Ammon's horn (tissue), 1 donor: ENCODE results near the gene CDS2.
A peak's percentile ranks its signal among the peaks of the same experiment; 100 is the strongest.

Experiments
- DNase-seq: peaks from one replicate; pipeline ENCODE4 v3.0.0-alpha.2; 2016; ENCODE audit warnings: low spot score

Gene CDS2

GRCh38 chr20:5153612-5154542 lies 27.1 kb downstream of the CDS2 start:
- DNase-seq = no peak

DNA sequence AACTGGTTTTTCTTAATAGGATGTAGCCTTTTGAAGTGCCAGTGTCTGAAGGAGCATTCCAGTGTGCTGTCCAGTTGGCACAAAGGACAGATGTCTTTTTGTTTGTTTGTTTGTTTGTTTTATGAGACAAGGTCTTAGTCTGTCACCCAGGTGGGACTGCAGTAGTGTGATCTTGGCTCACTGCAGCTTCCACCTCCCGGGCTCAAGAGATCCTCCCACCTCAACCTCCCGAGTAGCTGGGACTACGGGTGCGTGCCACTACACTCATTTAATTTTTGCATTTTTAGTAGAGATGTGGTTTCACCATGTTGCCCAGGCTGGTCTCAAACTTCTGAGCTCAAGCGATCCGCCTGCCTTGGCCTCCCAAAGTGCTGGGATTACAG lies 27.7 kb downstream of the CDS2 start:
- DNase-seq = no peak

DNA sequence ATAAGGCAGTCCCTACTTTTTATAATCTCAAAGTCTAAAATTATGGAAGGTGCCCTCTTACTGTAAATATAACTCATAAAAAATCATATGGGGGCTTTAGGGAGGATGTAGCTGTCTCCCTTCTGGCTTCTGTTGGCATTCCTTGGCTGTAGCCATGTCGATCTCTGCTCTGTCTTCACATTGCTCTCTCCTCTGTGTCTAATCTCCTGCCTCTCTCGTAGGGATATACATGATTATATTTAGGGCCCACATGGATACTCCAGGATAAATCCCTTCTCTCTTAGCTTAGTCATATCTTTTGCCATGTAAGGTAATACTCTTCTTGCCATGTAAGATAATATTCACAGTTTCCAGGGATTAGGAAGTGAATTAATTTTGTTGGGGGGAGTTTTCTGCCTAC lies 28.6 kb downstream of the CDS2 start:
- DNase-seq = no peak

DNA sequence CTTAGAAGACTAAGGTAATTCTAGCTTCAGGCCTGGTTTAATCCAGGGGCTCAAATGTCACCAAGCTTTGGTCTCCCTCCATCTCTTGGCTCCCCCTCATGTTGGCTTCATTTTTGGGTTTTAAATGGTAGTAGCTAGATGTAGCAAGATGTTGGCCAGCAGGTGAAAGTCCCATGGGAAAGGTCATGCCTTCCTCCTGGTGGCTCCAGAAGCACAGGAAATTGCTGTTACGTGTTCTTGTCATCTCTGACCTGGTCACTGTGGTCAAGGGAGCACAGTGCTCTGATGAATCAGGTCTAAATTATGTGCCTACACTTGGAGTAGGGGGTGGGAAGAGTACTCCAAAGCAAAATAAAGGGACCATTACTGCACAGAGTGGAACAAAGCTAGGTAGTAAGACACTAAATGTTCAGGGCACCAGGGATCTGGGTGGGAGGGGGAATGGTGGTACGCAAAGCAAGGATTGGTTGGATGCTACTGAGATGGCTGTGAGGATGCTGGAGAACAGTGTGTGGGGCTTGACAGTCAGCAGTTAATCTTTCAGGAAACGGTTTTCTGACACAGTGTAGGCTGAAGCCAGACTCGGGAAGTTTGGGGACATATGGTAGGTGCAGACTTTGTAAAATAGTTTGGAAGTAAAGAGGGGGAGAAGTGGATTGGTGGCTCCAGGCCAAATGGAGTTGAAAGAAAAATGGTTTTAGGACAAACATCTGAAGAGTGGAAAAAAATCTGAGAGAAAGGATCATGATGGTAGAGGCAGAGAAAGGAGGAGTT lies 30.1 kb downstream of the CDS2 start:
- no peak for DNase-seq

- no peak for DNase-seq
Observed at GRCh38 chr20:5159928-5160327, 33.1 kb downstream of the CDS2 start.

GRCh38 chr20:5160882-5161281 lies 34.1 kb downstream of the CDS2 start:
- no peak for DNase-seq

DNA sequence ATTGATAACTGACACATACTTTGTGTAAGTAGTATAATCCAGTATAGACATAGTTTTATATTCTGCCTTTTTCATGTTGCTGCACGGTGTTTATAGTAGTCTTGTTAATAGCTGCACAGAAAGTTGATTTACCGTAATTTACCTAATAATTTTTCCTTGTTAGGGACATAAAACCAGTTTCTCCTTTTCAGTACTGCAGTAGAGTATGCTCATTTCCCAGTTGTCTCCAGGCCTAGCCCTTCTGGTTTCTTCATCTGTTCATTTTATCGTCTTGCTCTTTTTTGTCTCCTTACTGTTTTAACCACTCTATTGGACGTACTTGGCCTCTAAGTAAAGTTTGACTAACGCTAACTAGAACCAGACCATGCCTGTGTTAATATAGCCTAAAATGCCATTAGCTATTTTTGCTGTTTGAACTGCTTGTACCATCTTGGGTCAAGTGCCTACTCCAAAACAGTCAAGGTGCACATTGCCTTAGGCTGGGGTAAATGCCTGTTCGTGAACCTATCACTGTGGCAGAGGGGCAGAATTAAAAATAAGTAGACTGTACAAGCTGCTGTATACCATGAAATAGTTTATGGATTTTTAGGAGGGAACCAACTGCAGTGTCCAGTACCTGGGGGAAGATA lies 34.8 kb downstream of the CDS2 start:
- DNase-seq = no peak

DNA sequence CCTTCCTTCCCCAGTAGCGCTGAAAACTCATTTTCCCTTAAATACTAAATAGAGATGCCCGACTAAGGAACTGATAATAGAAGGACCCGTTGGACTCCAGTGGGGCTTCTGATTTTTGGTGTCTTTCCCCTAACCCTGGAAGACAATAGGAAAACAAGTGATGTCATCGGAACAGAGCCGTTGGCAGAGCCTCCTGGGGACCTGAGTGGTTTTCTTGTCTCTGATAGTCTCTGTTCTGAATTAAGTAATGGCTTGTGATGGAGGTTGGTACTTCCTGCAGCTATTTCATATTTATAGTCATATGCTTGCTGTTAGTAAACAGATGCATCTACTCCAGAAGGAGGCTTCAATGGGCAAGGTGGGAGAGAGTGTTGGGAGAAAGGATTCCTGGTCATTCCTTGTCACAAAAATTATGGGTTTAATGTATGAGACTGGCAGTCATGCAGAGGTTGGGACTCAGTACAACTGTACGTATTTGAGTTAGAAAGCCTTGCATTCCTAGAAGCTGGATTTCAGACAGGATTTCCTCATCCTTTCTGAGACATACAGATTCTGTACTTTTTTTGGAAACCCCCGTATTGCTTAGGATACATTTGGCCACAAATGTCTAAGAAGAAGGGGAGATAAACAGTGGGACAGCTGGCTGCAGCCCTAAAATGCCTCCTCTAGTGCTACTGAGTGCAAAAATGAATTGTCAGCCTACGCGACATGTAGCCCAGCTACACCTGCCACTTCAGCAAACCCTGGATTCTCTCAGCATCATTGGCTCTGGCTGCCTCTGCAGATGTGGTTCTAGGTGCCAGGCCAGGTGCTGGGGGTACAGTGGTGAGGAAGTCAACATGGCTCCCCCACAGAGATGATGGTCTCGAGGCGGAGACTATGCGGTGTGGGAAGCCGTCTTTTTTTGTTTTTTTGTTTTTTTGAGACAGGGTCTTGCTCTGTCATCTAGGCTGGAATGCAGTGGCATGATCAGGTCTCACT lies 38.1 kb downstream of the CDS2 start:
- no peak for DNase-seq

DNA sequence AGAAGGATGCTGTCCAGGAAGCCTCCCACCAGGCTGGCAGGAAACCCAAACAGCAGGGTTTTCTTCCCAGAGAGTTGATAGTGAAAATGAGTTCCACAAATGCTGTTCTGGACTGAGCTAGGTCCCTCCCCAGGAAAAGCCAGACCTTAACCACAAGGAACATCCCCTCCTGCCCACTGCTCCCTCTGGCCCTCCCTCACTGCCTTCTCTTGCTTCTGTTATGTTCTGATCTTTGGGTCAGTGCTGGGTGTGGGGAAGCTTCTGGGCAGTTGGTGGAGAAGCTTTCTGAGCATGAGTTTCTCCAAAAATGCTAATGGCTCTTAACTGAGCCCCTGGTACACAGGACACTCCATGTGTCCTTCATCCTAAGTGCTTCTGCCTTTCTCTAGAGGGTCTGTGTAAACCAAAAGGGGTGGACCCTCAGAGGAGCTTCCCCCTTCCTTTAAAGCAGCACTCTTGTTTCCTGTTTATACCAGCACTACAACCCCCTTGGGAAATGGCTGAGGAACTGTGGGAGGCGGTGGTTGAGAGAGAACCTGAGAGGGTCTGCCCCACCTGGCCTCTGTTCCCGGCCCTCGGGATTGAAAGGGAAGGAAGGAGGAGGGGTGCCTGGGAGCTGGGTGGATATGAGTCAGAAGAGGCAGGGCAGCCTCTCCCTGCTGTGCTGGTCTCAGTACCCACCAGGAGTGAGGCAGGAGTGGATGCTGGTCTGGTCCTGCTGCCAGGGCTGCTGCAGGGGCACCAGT lies 42.0 kb downstream of the CDS2 start:
- no peak for DNase-seq

- DNase-seq = no peak
Observed at GRCh38 chr20:5170341-5170740, 43.5 kb downstream of the CDS2 start.

- peak; percentile 85 for DNase-seq
Observed at GRCh38 chr20:5171064-5171789, 44.4 kb downstream of the CDS2 start.

DNA sequence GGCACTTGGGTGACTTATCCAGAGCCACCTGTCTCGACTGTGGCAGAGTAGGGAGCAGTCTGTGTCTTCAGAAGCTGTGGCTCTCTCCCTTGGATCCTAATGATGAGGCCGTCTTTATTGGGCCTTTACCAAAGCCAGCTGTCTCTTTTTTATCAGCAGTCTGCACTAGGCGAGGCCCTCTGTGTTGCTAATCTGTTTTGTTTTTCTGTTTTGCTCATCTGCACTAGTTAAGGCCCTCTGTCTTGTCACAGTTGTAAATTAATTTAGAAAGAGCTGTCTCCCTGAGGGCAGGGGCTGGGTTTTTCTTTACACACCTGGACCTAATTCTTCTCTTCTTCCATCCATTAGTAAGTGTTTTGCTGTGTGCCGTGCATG lies 45.0 kb downstream of the CDS2 start:
- no peak for DNase-seq

DNA sequence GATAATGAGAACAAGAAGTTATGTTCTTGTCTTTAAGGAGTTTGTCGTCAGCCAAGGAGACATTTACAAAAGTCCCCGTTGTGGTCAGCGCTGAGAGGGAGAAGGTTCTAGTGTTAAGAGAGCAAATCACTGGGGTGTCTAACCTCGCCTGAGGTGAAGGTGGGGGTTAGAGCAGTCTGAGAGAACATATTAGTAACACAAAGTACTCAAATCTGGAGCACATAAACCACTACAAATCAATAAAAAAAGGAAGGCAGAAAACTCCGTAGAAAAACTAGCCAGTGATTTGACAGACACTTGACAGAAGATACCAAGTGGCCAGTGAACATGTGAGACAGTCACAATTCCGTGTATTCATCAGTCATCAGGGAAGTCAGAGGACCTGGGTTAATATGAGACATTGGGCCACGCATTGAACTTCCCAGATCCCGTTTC lies 45.4 kb downstream of the CDS2 start:
- no peak for DNase-seq

DNA sequence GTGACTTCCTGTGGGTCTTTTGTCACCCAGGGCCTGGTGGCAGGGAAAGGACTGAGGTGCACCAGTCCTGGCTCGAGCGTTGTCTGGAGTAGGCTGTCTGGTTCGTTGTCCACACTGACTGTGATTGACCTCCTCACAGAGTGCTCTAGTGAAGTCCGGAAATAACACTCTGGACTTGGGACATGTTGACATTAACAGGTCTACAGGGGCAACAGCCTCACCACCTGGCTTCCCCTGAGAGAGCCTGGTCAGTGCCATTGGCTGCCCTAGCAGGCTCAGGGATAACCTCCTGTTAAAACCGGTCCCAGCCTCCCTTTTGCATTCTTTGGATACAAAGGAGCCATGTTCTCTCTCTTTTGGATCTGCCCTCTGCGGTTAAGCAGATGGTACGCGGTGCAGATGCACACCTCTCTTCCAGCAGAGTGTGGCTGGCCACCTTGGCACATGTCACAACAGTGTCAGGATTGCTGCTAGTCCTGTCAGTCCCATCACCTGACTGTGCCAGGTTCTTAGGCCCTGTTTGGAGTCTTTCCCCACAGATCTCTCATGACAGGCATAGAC lies 46.2 kb downstream of the CDS2 start:
- DNase-seq = no peak

DNA sequence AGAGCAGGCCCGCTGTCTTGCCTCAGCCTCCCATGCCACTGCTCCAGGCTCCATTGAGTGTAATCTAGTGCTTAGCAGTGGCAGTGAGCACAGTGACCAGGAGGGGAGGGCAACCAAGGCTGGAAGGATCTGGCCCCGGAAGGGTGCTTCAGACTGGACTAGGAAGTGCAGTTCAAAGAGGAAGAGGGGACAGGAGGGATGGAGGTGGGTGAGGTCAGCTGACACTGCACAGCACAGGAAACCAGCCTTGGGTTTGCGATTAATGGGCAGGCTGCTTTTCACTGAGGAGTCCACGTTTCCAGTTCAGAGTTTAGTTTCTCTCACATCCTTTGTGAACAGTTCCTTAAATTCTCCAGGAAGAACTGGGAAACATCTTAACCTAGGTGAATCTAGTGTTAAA lies 46.9 kb downstream of the CDS2 start:
- DNase-seq = no peak

- DNase-seq = no peak
Observed at GRCh38 chr20:5177071-5177470, 50.3 kb downstream of the CDS2 start.

DNA sequence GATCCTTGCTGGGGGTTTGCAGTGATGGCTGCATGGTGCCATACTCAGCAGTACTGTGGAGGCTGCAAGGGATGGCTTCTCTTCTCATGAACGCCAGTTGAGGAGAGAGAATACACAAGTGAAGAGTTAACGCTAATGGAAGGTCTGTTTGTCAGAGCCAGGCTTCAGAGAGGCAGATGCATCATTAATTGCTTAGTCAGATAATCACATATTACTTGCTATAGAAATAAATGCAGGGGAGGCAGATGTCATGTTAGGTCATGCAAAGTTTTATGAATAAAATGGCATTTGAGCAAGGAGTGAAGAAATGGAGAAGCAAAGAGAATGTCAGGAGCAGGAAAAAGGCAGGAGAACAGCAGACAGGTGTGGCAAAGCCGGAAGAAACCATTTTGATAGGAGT lies 51.2 kb downstream of the CDS2 start:
- DNase-seq = no peak

GRCh38 chr20:5180421-5180820 lies 53.6 kb downstream of the CDS2 start:
- no peak for DNase-seq

DNA sequence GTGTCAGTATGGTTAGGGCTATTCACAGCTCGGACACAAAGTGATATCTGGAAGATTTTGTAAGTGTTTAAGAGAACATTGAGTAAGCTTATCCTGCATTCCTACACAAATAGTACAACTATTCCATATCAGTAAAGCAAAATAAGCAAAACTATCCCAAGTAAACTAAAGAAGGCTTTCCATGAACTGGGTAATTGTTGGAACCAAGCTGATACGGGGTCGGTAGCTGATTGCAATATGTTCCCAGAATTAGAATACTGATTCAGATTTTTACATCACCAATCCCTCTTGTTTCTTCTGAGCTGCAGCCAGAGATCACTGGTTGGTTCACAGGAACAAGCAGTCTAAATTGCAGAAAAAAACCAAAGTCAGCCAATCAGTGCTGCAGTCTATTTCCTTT lies 54.1 kb downstream of the CDS2 start:
- DNase-seq = no peak

GRCh38 chr20:5181492-5181891 lies 54.7 kb downstream of the CDS2 start:
- DNase-seq = no peak
